Measurements from ENCODE around the gene SH2D3C. TPM values are rescaled to one million over a fixed set of nuclear protein-coding genes. Genes with fewer than 3 reads are reported as not detected.

SH2D3C gene
- total RNA-seq, 2 experiments from 2014 or later: 17.4 to 18.3 TPM

DNA sequence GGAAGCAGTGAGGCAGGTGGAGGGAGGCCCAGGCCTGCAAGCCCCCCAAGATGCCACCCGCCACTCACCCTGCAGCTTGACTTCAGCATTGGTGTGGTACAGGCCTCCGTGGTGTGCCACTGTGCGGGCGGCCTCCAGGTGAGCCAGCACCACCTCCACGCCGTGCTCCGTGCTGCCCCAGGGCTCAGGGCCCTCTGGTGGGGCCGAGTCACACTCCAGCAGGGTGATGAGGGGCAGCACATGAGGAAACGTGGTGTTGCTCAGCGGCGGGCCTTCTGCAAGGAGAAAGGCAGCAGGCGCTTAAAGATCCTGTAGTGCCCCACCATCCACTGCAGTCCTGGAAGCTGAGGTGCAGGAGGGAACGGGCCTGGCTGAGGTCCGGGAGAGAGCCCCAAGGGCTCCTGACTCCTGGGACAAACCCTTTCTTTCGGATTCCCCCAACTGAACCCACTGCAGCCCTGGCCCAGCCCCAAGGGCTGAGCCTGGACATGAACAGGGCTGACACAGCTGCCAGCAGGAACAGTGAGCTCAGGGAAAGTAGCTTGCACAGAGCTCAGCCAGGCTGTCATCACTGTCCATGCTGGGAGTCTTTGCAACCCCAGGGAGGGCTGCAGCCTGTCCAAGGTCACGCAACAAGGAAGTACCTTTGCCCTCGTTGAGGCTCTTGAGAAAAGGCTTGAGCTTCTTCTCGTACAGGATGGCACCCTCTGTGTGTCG is 38.7 kb downstream of the SH2D3C start:
- POLR2A ChIA-PET: interaction anchor here (0.7 kb wide), 1 partner anchor 8 kb away, joined by 3 read pairs; no protein-coding TSS in a partner anchor
- CTCF ChIA-PET: interaction anchor here (1.4 kb wide), 1 partner anchor 181 kb away, joined by 3 read pairs; no protein-coding TSS in a partner anchor

DNA sequence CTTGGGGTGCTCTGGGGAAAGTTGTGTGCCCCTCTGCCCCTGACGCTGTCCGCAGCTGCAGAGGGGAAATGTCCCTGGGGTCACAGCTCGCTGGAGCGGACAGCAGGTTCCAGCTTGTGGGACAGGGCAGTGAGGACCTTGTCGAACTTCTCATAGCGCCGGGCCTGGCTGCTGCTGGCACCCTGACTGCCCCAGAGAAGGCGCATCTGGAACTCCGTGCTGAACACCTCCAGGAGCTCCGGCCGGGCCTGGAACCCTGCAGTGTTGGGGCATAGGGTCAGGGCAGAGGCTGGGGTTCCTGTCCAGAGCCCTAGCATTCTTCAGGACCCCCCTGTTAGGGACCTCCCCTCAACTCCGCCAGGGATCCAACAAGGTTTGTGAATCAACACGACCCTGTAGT is 39.8 kb downstream of the SH2D3C start:
- ChIA-PET POLR2A (interaction anchor here (0.9 kb wide), 1 partner anchor 27 kb away, joined by 3 read pairs; no protein-coding TSS in a partner anchor), CTCF (no interaction called here)

DNA sequence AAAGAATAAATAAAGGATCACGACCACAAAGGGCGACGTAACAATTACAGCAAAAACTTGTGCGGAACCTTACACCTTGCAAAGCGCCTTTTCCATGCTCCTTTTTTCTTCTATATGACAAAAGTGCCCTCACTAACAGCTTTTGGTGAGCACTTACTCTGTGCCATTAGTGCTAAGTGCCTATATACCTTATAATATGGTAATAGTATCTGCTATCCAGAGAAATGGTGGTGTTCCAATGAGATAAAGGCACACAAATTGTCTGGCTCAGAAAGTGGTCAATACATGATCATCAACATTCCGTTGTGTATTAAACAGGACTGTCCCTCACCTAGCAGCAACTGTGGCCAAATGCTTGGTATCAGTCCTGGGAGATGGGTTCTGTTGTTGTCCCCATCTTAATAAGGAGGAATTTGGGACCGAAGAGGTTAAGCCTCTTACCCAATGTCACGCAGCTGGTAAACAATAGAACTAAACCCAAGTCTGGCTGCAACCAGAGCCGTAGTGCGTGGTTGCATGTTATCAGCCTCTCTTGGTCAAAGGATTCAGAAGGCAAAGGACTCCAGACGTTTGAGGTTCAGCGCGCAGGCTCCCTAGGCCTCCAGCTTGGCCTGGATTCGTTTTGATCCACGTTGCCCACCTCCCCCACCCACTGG is 42.8 kb downstream of the SH2D3C start:
- POLR2A ChIA-PET: interaction anchor here (0.7 to 1.8 kb wide), 10 partner anchors 15 to 310 kb away, joined by 3 to 10 read pairs (median 4); partner anchors contain the start of genes SH2D3C and ST6GALNAC4
- CTCF ChIA-PET: interaction anchor here (0.9 to 3.8 kb wide), 29 partner anchors 8 to 299 kb away, joined by 3 to 36 read pairs (median 5); partner anchors contain the start of genes CDK9, PTRH1, SH2D3C and ST6GALNAC4

DNA sequence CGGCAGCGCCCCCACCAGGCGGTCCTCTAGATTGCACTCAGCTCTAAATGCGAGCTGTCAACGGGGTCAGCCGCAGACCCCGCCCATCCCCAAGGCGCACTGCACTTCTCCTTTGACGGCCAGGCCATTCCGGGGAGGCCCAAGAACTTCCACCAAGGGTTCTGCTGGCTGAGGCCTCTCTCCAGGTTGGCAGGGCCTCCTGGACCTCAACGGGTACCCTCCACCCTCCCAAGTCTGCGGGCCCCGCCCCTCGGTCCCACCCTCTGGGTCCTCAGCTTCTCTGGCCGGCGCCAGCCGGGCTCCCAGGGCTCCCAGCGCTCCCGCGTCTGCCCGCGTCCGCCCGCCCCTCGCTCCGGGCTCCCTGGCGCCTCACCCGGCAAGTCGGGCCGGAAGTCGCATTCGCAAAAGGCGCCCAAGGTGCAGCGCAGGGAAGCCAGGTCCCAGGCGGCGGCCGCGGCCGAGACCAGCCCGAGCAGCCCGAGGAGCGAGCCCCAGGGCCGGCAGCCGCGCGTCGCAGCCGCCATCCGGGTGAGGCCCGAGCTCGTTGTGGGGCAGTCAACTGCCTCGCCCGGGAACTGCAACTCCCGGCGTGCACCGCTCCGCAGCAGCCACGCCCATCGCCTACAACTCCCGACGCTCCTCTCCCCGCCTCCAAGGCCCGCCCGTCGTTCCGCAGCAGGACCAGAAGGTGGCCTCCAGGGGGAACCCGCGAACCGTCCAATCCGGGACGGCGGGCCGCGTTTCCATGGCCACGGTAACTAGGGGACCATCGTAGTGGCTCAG is 43.5 kb downstream of the SH2D3C start, which contains the start of gene TOR2A:
Gene TOR2A (minus strand): TSS at position 548 of the 783 bp plus-strand sequence. CDS start 24 bp downstream, at position 524.
- ChIA-PET CTCF (interaction anchor here (0.6 to 3.8 kb wide), 49 partner anchors 9 to 300 kb away, joined by 3 to 36 read pairs (median 4); partner anchors contain the start of genes CDK9, PTRH1, SH2D3C and ST6GALNAC4), POLR2A (interaction anchor here (0.7 to 1.8 kb wide), 16 partner anchors 8 to 311 kb away, joined by 3 to 10 read pairs (median 4); partner anchors contain the start of genes CDK9, PTRH1, SH2D3C and ST6GALNAC4)

- CTCF ChIA-PET: interaction anchor here (0.5 to 3.8 kb wide), 44 partner anchors 10 to 300 kb away, joined by 3 to 36 read pairs (median 4); partner anchors contain the start of genes CDK9, PTRH1, SH2D3C and ST6GALNAC4
- POLR2A ChIA-PET: interaction anchor here (0.8 to 1.8 kb wide), 10 partner anchors 9 to 284 kb away, joined by 3 to 7 read pairs (median 4); partner anchors contain the start of genes CDK9, PTRH1 and SH2D3C
These were observed 44.2 kb downstream of the SH2D3C start for GRCh38 chr9:127734247-127734746.

GRCh38 chr9:127733614-127734013 is 44.9 kb downstream of the SH2D3C start:
- ChIA-PET CTCF (interaction anchor here (1.0 to 3.8 kb wide), 5 partner anchors 38 to 188 kb away, joined by 3 to 36 read pairs (median 23); partner anchors contain the start of genes CDK9 and STXBP1), POLR2A (no interaction called here)

DNA sequence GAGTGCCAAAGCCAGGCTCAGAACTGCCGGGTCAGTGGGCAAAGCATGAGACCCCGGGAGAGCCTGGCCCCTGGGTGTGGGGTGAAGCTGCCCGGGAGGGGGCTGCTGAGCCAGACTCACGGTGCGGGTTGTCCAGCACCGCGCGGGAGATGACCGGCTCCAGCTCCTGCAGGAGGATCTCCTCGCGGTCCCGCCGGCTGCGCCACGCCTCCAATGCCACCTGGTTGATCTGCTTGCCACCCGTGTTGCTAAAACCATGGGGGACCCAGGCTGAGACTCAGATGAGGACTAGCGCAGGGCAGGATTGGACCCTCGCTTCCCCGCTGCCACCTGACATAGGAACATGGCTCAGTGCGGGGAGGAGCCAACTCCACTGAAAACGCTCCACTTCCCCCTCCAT is 46.0 kb downstream of the SH2D3C start:
- ChIA-PET CTCF (interaction anchor here (1.5 to 3.8 kb wide), 3 partner anchors 13 to 189 kb away, joined by 5 to 23 read pairs (median 6); no protein-coding TSS in a partner anchor), POLR2A (no interaction called here)

DNA sequence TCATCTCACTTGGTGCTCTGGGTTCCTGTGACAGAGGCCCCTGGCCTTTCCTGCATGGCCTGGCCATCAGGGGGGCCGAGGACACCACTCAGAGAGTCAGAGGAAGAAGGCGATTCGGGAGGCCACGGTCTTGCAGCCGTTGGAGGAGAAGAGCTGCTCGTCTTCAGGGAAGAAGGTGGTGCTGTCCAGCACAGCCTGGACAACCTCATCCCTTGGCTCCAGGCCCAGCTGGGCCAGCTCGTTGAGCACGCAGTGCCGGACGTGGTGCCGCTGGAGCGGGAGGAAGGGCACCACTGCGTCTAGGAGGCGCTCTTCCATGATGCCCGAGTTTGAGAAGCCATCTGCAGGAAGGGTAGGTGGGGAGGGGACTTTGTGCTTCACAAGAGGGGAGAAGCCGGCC is 46.5 kb downstream of the SH2D3C start:
- POLR2A ChIA-PET: no interaction called here

DNA sequence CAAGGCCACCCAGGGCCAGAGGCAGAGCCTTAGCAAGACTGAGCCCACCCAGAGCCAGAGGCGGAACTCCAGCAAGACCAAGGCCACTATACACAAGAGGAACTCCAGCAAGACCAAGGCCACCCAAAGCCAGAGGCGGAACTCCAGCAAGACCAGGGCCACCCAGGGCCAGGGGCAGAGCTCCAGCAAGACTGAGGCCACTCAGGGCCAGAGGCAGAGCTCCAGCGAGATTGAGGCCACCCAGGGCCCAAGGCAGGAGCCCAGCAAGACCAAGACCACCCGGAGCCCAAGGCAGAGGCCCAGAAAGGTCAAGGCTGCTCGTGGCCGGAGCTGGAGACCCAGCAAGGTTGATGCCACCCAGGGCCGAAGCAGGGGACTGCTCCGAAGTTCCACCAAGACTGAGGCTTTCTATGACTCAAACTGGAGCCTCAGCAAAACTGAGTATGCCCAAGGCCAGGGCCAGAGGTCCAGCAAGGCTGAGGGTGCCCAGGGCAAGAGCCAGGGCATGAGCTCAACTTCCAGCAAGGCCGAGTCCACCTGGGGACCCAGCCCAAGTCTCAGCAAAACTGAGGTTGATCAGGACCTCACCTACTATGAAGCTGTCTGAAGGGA is 47.6 kb downstream of the SH2D3C start:
- CTCF ChIA-PET: interaction anchor here (1.5 to 2.1 kb wide), 2 partner anchors 14 to 141 kb away, joined by 5 to 6 read pairs; no protein-coding TSS in a partner anchor

More for the DNA sequence above, 46.5 kb downstream of the SH2D3C start:
- CTCF ChIA-PET: interaction anchor here (1.5 to 2.1 kb wide), 2 partner anchors 13 to 142 kb away, joined by 5 to 6 read pairs; no protein-coding TSS in a partner anchor

DNA sequence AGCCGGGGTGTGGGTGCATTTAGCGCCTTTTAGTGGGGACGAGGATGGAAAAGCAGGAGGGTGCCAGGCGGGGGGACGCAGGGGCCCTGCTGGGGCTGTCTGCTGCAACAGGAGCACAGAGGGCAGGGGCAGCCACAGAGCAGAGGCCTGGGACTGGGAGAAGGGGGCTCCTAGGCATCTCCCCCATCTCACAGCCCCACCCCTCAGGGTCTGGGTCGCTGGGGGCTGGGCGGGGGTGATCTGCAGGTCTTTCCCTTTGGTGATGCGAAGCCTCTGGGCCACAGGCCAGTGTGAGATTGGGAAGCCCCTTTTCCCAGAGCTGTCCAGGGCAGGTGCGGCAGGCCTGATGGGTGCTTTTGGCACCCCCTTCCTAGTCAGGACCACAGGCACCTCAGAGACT is 48.2 kb downstream of the SH2D3C start:
- ChIA-PET POLR2A (no interaction called here), CTCF (interaction anchor here (2.1 kb wide), 1 partner anchor 140 kb away, joined by 5 read pairs; no protein-coding TSS in a partner anchor)

More for the DNA sequence above, 47.6 kb downstream of the SH2D3C start:
- POLR2A ChIA-PET: no interaction called here

DNA sequence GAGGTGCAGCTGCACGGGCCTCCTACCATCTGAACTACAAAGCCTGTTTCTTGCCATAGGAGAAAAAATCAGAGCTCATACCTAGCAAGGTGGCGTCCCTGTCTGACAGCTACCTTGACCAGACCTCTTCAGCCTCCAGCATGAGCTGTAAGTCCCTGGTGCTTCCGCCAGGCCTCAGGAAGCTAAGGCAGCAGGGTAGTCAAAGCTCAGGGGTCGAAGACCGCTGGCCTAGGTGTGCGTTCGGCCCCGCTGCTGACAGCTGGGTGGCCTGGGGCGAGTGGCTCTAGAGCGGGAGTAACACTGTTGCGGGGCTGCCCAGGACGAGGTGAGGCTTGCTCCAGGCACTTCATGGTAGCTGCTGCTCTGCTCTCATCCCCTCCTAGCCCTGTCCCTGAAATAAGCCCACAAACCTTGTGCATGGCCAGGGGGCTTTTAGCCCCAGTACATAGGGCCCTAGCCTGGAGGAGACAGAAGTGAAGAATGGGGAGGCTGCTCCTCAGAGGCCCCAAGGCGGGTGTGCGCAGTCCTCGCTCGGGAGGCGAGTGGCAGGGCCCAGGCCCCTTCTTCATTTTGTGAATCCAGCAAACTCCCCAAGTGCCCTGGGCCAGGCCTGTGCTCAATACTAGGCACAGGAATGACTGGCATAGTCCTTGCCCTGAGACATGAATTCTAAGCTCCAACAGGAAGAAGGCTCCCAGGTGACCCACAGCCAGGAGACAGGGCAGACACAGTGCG is 48.8 kb downstream of the SH2D3C start:
- POLR2A ChIA-PET: interaction anchor here (0.5 kb wide), 1 partner anchor 49 kb away, joined by 3 read pairs; no protein-coding TSS in a partner anchor

GRCh38 chr9:127728808-127729207 is 49.7 kb downstream of the SH2D3C start:
- POLR2A ChIA-PET: interaction anchor here (0.5 kb wide), 1 partner anchor 50 kb away, joined by 3 read pairs; no protein-coding TSS in a partner anchor

More for the DNA sequence above, 48.8 kb downstream of the SH2D3C start:
- CTCF ChIA-PET: interaction anchor here (0.6 to 1.3 kb wide), 4 partner anchors 94 to 465 kb away, joined by 3 to 4 read pairs (median 3); no protein-coding TSS in a partner anchor

DNA sequence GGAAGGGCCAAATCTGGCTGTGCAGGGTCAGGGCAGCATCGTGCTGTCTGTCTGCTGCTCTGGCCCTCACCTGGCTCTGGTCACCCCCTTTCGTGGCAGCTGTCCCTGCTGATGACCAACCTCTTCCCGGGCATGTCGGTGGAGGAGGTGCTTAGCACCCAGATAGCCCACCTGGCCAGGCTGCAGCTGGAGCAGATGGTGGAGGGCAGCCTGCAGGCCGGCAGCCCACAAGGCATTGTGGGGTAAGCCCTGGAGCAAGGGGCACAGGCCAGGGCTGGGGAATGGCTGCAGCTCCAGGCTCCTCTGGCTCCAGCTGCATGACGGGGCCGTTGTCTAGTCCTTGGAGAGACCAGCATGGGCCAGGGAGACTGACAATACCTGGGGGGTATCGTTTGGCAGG is 51.6 kb downstream of the SH2D3C start:
- ChIA-PET POLR2A (no interaction called here), CTCF (no interaction called here)

More at GRCh38 chr9:127728808-127729207, 49.7 kb downstream of the SH2D3C start:
- CTCF ChIA-PET: interaction anchor here (1.3 kb wide), 1 partner anchor 120 kb away, joined by 3 read pairs; no protein-coding TSS in a partner anchor

DNA sequence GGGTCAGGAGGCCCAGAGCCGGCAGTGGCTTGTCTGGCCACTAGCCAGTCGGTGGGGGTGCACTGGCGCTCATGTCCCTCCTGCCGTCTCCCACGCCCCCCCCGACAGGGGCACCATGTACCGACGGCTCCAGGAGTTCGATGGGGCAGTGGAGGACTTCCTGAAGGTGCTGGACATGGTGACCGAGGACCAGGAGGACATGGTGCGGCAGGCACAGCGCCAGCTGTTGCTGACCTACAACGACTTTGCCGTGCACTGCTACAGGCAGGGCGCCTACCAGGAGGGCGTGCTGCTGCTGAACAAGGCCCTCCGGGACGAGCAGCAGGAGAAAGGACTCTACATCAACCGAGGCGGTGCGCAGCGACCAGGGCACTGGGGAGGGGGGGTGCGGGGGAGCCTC is 54.5 kb downstream of the SH2D3C start:
- CTCF ChIA-PET: interaction anchor here (2.7 kb wide), 1 partner anchor 11 kb away, joined by 12 read pairs; the partner anchor contains the start of gene TOR2A
- POLR2A ChIA-PET: no interaction called here

GRCh38 chr9:127723444-127723843 is 55.0 kb downstream of the SH2D3C start:
- CTCF ChIA-PET: interaction anchor here (0.8 to 2.7 kb wide), 2 partner anchors 12 to 16 kb away, joined by 4 to 12 read pairs; partner anchors contain the start of gene TOR2A

GRCh38 chr9:127723013-127723412 is 55.5 kb downstream of the SH2D3C start:
- POLR2A ChIA-PET: no interaction called here
- CTCF ChIA-PET: interaction anchor here (0.8 to 2.7 kb wide), 3 partner anchors 12 to 15 kb away, joined by 3 to 12 read pairs (median 4); partner anchors contain the start of gene TOR2A

More at GRCh38 chr9:127723444-127723843, 55.0 kb downstream of the SH2D3C start:
- POLR2A ChIA-PET: no interaction called here
